Panc1 (cell line): ENCODE measurements around the gene MOB3C.

Experiments used
- CTCF ChIP-seq: fragments of 450-650 bp; IDR thresholded peaks from 2 replicates; pipeline ENCODE4 v1.5.1; 2017; ENCODE audit warnings: mild to moderate bottlenecking
- POLR2AphosphoS5 ChIP-seq: IDR thresholded peaks from 2 replicates; pipeline ENCODE4 v1.6.1; 2012; ENCODE audit warnings: mild to moderate bottlenecking, low read depth, low read length, moderate library complexity
- REST ChIP-seq, 2 experiments: IDR thresholded peaks; 2 replicates each; pipeline ENCODE4 v1.6.1; 2011 to 2012; ENCODE audit warnings: low read depth in 2 of 2, control low read depth in 1 of 2, low read length in 1 of 2, mild to moderate bottlenecking in 1 of 2, moderate library complexity in 1 of 2; ENCODE audit not compliant: insufficient read depth in 1 of 2
- SIN3A ChIP-seq: IDR thresholded peaks from 2 replicates; pipeline ENCODE4 v1.6.1; 2012; ENCODE audit warnings: low read depth, mild to moderate bottlenecking, low read length, moderate library complexity, borderline replicate concordance; ENCODE audit not compliant: insufficient read depth
- TCF7L2 ChIP-seq: IDR thresholded peaks from 2 replicates; pipeline ENCODE4 v1.6.1; 2011; ENCODE audit warnings: mild to moderate bottlenecking, low read depth, low read length, inconsistent platforms

GRCh38 chr1:46615088-46615487 is 1.5 kb downstream of the MOB3C start:
- TF ChIP-seq CTCF (no peak), POLR2AphosphoS5 (no peak), SIN3A (no peak), TCF7L2 (no peak), REST (IDR thresholded peaks at IDR 0.05; ENCODE audit: insufficient read depth in 1 of 2, low read depth in 2 of 2, low read length in 1 of 2) (no peak)
